CD14-positive monocyte (primary cell): ENCODE data around the gene TECPR2. TPM values are rescaled to one million over a fixed set of nuclear protein-coding genes. Genes with fewer than 3 reads are reported as not detected.

Experiments used
- DNase-seq, 3 donors: peaks; one replicate each; pipeline ENCODE4 v3.0.0-alpha.2; 2011 to 2022
- H2AFZ ChIP-seq: 2 replicates; pipeline ENCODE4 v1.6.0; 2012; ENCODE audit warnings: mild to moderate bottlenecking, low read depth, low read length, inconsistent platforms; ENCODE audit not compliant: insufficient read depth, poor library complexity, severe bottlenecking
- H3K27ac ChIP-seq, 2 donors: 1 replicate in 1 of 2; 2 replicates in 1 of 2; pipeline ENCODE4 v1.5.1; 2012 to 2013; ENCODE audit warnings: low read length in 2 of 2, control low read depth in 1 of 2, inconsistent platforms in 1 of 2, low read depth in 1 of 2, mild to moderate bottlenecking in 1 of 2
- H3K27me3 ChIP-seq, 2 donors: one replicate each; pipeline versions ENCODE4 v1.6.0 to v1.6.1; 2011 to 2013; ENCODE audit warnings: low read length in 2 of 2; ENCODE audit not compliant: control insufficient read depth in 2 of 2, insufficient read depth in 2 of 2
- H3K36me3 ChIP-seq, 2 donors: replicated peaks in 1 of 2; 1 replicate in 1 of 2; 2 replicates in 1 of 2; pipeline versions ENCODE4 v1.5.1 to v1.6.1; 2012 to 2013; ENCODE audit warnings: low read length in 2 of 2, control low read depth in 1 of 2, inconsistent platforms in 1 of 2, mild to moderate bottlenecking in 1 of 2; ENCODE audit not compliant: insufficient read depth in 2 of 2, control insufficient read depth in 1 of 2
- H3K4me1 ChIP-seq, 2 donors: 1 replicate in 1 of 2; 2 replicates in 1 of 2; pipeline versions ENCODE4 v1.5.1 to v1.6.1; 2012 to 2013; ENCODE audit warnings: low read length in 2 of 2, control low read depth in 1 of 2, inconsistent platforms in 1 of 2, mild to moderate bottlenecking in 1 of 2, moderate library complexity in 1 of 2; ENCODE audit not compliant: insufficient read depth in 2 of 2, control insufficient read depth in 1 of 2
- H3K4me2 ChIP-seq: replicated peaks from 2 replicates; pipeline ENCODE3; 2012; ENCODE audit warnings: low read length, moderate library complexity, mild to moderate bottlenecking; ENCODE audit not compliant: poor library complexity, severe bottlenecking; ENCODE audit errors: extremely low read depth
- H3K4me3 ChIP-seq, 3 experiments: fragments of 200-600 bp in 1 of 3; sonication (generic) in 1 of 3; replicated peaks in 1 of 3; 1 replicate in 2 of 3; 2 replicates in 1 of 3; pipeline ENCODE4 v1.5.1; 2011 to 2013; ENCODE audit warnings: low read length in 3 of 3, mild to moderate bottlenecking in 3 of 3, control low read depth in 2 of 3, low read depth in 2 of 3, inconsistent platforms in 1 of 3, moderate library complexity in 1 of 3
- H3K79me2 ChIP-seq: 2 replicates; pipeline ENCODE4 v1.6.0; 2012; ENCODE audit warnings: mild to moderate bottlenecking, control low read depth, inconsistent platforms, low read length, moderate library complexity; ENCODE audit not compliant: insufficient read depth
- H3K9ac ChIP-seq: 2 replicates; pipeline ENCODE4 v1.6.0; 2017; ENCODE audit warnings: low read length, mild to moderate bottlenecking; ENCODE audit not compliant: insufficient read depth, poor library complexity, severe bottlenecking
- H3K9me3 ChIP-seq, 2 donors: replicated peaks in 1 of 2; 1 replicate in 1 of 2; 2 replicates in 1 of 2; pipeline versions ENCODE4 v1.5.1 to v1.6.1; 2012 to 2013; ENCODE audit warnings: low read length in 2 of 2, control low read depth in 1 of 2; ENCODE audit not compliant: control insufficient read depth in 1 of 2, insufficient read depth in 1 of 2
- H4K20me1 ChIP-seq: 2 replicates; pipeline ENCODE4 v1.6.0; 2012; ENCODE audit warnings: mild to moderate bottlenecking, low read length, control low read depth, moderate library complexity; ENCODE audit not compliant: insufficient read depth
- H3K27ac Mint-ChIP-seq, 7 donors: one replicate each; pipeline ENCODE4 v1.8.0; 2020; ENCODE audit warnings: mild to moderate bottlenecking in 7 of 7, mixed read lengths in 7 of 7, moderate library complexity in 6 of 7, inconsistent platforms in 2 of 7
- H3K27me3 Mint-ChIP-seq, 3 donors: one replicate each; pipeline ENCODE4 v1.8.0; 2021 to 2022; ENCODE audit warnings: low read depth in 3 of 3, mild to moderate bottlenecking in 3 of 3, mixed read lengths in 3 of 3, moderate library complexity in 3 of 3, inconsistent platforms in 1 of 3
- H3K36me3 Mint-ChIP-seq, 2 donors: one replicate each; pipeline ENCODE4 v1.8.0; 2020; ENCODE audit warnings: mixed read lengths in 2 of 2, inconsistent platforms in 1 of 2, mild to moderate bottlenecking in 1 of 2
- H3K4me1 Mint-ChIP-seq: one replicate; pipeline ENCODE4 v1.8.0; 2020; ENCODE audit warnings: mild to moderate bottlenecking, mixed read lengths
- H3K4me3 Mint-ChIP-seq, 2 donors: one replicate each; pipeline ENCODE4 v1.8.0; 2020; ENCODE audit warnings: mild to moderate bottlenecking in 2 of 2, mixed read lengths in 2 of 2, moderate library complexity in 1 of 2
- H3K9me3 Mint-ChIP-seq, 7 donors: one replicate each; pipeline ENCODE4 v1.8.0; 2020 to 2022; ENCODE audit warnings: mixed read lengths in 7 of 7, mild to moderate bottlenecking in 6 of 7, moderate library complexity in 6 of 7, inconsistent platforms in 2 of 7
- CTCF ChIP-seq: fragments of 200-600 bp; IDR thresholded peaks from one replicate; pipeline ENCODE4 v1.8.0; 2022; ENCODE audit warnings: antibody characterized with exemption, mild to moderate bottlenecking
- WGBS: methylation state at CpG from one replicate; pipeline ENCODE4 v1.1.5; 2013; ENCODE audit warnings: missing lambda C conversion rate; ENCODE audit not compliant: insufficient coverage; 5-methylcytosine and 5-hydroxymethylcytosine counted together
- intact Hi-C, 2 donors: fragments of 100-400 bp; cut with micrococcal nuclease; formaldehyde crosslinking; loops; one replicate each; pipeline versions ENCODE4 v1.15.0 to v1.15.1; 2023
- polyA plus RNA-seq, 3 donors: library from polyadenylated mRNA; depleted of rRNA in 1 of 3; unstranded in 2 of 3; stranded (reverse) in 1 of 3; fragments of 300-500 nt in 2 of 3; fragments of >200 nt in 1 of 3; fragmentation: Illumina TruSeq in 2 of 3; gene quantifications; 1 replicate in 2 of 3; 2 replicates in 1 of 3; pipeline ENCODE4 v1.2.3, GENCODE V29; 2012 to 2021

Gene TECPR2
- polyA plus RNA-seq, 3 donors: 2.8 to 10.4 (median 6.4) TPM

- Histone ChIP-seq H3K79me2 (no peaks in the 10 kb centered on the region), H3K4me2 (no peak overlapping the region), H4K20me1 (no peaks in the 10 kb centered on the region), H3K4me3 (no peak overlapping the region), H3K27me3 (no peaks in the 10 kb centered on the region), H3K36me3 (peaks cover 32 to 61% of the 10 kb centered on the region in 2 donors), H3K4me1 (no peaks in the 10 kb centered on the region), H3K9me3 (no peaks in the 10 kb centered on the region), H3K9ac (no peak overlapping the region), H2AFZ (no peak overlapping the region), H3K27ac (no peak overlapping the region)
- peak overlapping the region in 2 of 7 donors; percentile 44 to 59 for H3K27ac Mint-ChIP-seq
- peaks cover 48 to 67% of the 10 kb centered on the region in 2 donors for H3K36me3 Mint-ChIP-seq
- H3K9me3 Mint-ChIP-seq: peaks cover 0 to 1% (median 0%) of the 10 kb centered on the region in 7 donors
- H3K4me3 Mint-ChIP-seq: no peak overlapping the region
- DNase-seq: no peak
- intact Hi-C loops: no loop called here
- TF ChIP-seq CTCF: no peak
- H3K27me3 Mint-ChIP-seq: peaks cover 0 to 1% (median 0%) of the 10 kb centered on the region in 3 donors
- WGBS: 97% methylated on average over 14 of the region's 14 CpGs
- no peaks in the 10 kb centered on the region for H3K4me1 Mint-ChIP-seq
Measured at GRCh38 chr14:102418169-102418852, 55.6 kb downstream of the TECPR2 start.

GRCh38 chr14:102418853-102419240, 56.1 kb downstream of the TECPR2 start:
- TF ChIP-seq CTCF: no peak
- Histone ChIP-seq H2AFZ (no peak overlapping the region), H3K27ac (no peak overlapping the region), H3K4me2 (no peak overlapping the region), H3K9ac (no peak overlapping the region), H3K9me3 (no peaks in the 10 kb centered on the region), H3K4me3 (no peak overlapping the region), H3K4me1 (no peaks in the 10 kb centered on the region), H4K20me1 (no peaks in the 10 kb centered on the region), H3K36me3 (peaks cover 33 to 65% of the 10 kb centered on the region in 2 donors), H3K27me3 (no peaks in the 10 kb centered on the region), H3K79me2 (no peaks in the 10 kb centered on the region)
- H3K4me1 Mint-ChIP-seq: no peaks in the 10 kb centered on the region
- DNase-seq: no peak
- H3K9me3 Mint-ChIP-seq: peaks cover 0 to 1% (median 0%) of the 10 kb centered on the region in 7 donors
- intact Hi-C loops: no loop called here
- H3K27ac Mint-ChIP-seq: peak overlapping the region in 1 of 7 donors; percentile 59
- H3K4me3 Mint-ChIP-seq: no peak overlapping the region
- H3K36me3 Mint-ChIP-seq: peaks cover 48 to 70% of the 10 kb centered on the region in 2 donors
- peaks cover 0 to 1% (median 0%) of the 10 kb centered on the region in 3 donors for H3K27me3 Mint-ChIP-seq
- WGBS: 96% methylated on average over 14 of the region's 14 CpGs
